Osteoblast (primary cell): ENCODE data around the gene XIRP2. TPM values are rescaled to one million over a fixed set of nuclear protein-coding genes. Genes with fewer than 3 reads are reported as not detected.

Experiments
- DNase-seq: peaks from one replicate; pipeline ENCODE4 v3.0.0; 2011; ENCODE audit warnings: low spot score, mixed read lengths; ENCODE audit not compliant: insufficient read length; ENCODE audit errors: missing footprints
- H2AFZ ChIP-seq: 2 replicates; pipeline ENCODE4 v1.6.0; 2011; ENCODE audit warnings: mild to moderate bottlenecking, low read length
- H3K27ac ChIP-seq: 2 replicates; pipeline ENCODE4 v1.5.1; 2011; ENCODE audit warnings: mild to moderate bottlenecking, low read depth, low read length, moderate library complexity
- H3K27me3 ChIP-seq: 2 replicates; pipeline ENCODE4 v1.6.0; 2012; ENCODE audit warnings: mild to moderate bottlenecking, control low read depth, inconsistent platforms, low read length, moderate library complexity; ENCODE audit not compliant: insufficient read depth
- H3K36me3 ChIP-seq: 2 replicates; pipeline ENCODE4 v1.5.1; 2011; ENCODE audit warnings: mild to moderate bottlenecking, low read length, control low read depth, moderate library complexity; ENCODE audit not compliant: insufficient read depth
- H3K4me1 ChIP-seq: 2 replicates; pipeline ENCODE4 v1.5.1; 2011; ENCODE audit warnings: mild to moderate bottlenecking, low read length, control low read depth, moderate library complexity; ENCODE audit not compliant: insufficient read depth
- H3K4me2 ChIP-seq: 2 replicates; pipeline ENCODE4 v1.6.0; 2011; ENCODE audit warnings: mild to moderate bottlenecking, low read length; ENCODE audit not compliant: insufficient read depth
- H3K4me3 ChIP-seq: fragments of 200-600 bp; sonication (generic); 3 replicates; pipeline ENCODE4 v1.5.1; 2012; ENCODE audit warnings: mild to moderate bottlenecking, low read length, inconsistent platforms; ENCODE audit not compliant: insufficient read depth
- H3K79me2 ChIP-seq: 2 replicates; pipeline ENCODE4 v1.6.0; 2012; ENCODE audit warnings: mild to moderate bottlenecking, low read length, control low read depth, inconsistent platforms; ENCODE audit not compliant: insufficient read depth
- H3K9me3 ChIP-seq: 2 replicates; pipeline ENCODE4 v1.5.1; 2011; ENCODE audit warnings: low read depth, low read length, control low read depth
- H4K20me1 ChIP-seq: 2 replicates; pipeline ENCODE4 v1.6.0; 2012; ENCODE audit warnings: mild to moderate bottlenecking, low read length, control low read depth; ENCODE audit not compliant: insufficient read depth
- total RNA-seq: library from RNA; depleted of rRNA; stranded (reverse); fragments of >200 nt; gene quantifications from 2 replicates; pipeline ENCODE4 v1.2.3, GENCODE V29; 2012
- TF ChIP-seq, protein P1 (sequence below): IDR thresholded peaks from 2 replicates; pipeline ENCODE4 v1.5.1; 2011; ENCODE audit warnings: mild to moderate bottlenecking, low read depth, low read length, moderate library complexity; ENCODE audit errors: extremely low read depth

The XIRP2 gene
- total RNA-seq, 1 donor = not detected

DNA sequence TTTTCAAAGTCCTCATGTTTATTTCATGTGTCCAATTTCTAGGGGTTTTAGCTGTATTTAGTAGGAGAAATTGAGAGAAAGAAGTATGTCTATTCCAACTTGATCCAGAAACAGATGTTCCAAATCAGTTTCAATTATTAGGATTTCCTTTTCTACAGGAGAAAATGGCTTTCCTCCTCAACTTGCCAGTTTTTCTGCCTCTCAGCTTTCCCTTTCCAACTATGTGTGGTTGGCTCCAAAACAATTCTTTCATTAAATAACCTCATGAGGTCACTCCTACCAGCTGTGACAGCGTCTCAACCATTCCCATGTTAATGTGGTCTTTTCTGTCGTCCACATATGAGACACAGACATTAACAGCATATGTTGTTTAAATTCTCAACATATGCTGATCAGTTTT, 13.1 kb downstream of the XIRP2 start:
- Histone ChIP-seq H3K4me3 (no peak overlapping the region), H3K36me3 (no peaks in the 10 kb centered on the region), H3K9me3 (no peaks in the 10 kb centered on the region), H3K4me1 (no peaks in the 10 kb centered on the region), H3K27ac (no peak overlapping the region), H3K27me3 (no peaks in the 10 kb centered on the region), H2AFZ (no peak overlapping the region), H3K79me2 (no peaks in the 10 kb centered on the region), H4K20me1 (no peaks in the 10 kb centered on the region), H3K4me2 (no peak overlapping the region)
- no peak for DNase-seq
- TF ChIP-seq, protein P1, sequence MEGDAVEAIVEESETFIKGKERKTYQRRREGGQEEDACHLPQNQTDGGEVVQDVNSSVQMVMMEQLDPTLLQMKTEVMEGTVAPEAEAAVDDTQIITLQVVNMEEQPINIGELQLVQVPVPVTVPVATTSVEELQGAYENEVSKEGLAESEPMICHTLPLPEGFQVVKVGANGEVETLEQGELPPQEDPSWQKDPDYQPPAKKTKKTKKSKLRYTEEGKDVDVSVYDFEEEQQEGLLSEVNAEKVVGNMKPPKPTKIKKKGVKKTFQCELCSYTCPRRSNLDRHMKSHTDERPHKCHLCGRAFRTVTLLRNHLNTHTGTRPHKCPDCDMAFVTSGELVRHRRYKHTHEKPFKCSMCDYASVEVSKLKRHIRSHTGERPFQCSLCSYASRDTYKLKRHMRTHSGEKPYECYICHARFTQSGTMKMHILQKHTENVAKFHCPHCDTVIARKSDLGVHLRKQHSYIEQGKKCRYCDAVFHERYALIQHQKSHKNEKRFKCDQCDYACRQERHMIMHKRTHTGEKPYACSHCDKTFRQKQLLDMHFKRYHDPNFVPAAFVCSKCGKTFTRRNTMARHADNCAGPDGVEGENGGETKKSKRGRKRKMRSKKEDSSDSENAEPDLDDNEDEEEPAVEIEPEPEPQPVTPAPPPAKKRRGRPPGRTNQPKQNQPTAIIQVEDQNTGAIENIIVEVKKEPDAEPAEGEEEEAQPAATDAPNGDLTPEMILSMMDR = no peak

DNA sequence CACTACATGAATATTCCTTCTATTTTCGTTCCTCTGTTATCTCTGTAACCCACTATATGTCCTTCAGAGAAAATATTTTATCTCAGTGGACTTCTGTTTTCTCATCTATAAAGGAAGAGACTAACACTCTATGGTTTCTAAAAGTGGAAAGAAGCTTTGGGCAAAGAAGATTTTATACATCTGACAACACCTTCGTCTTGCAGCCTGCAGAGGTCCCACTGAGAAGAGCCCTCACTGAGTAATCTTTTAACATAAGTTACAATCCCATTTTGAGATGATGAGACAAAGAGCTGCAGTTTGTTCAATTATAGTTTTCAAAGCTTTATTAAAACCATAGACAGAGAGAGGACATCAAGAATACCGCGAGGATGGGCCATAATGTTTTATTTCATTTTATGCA, 28.7 kb downstream of the XIRP2 start:
- Histone ChIP-seq H3K4me3 (no peak overlapping the region), H4K20me1 (no peaks in the 10 kb centered on the region), H3K9me3 (no peaks in the 10 kb centered on the region), H3K4me2 (no peak overlapping the region), H3K36me3 (no peaks in the 10 kb centered on the region), H3K79me2 (no peaks in the 10 kb centered on the region), H3K27me3 (no peaks in the 10 kb centered on the region), H2AFZ (no peak overlapping the region), H3K4me1 (no peaks in the 10 kb centered on the region), H3K27ac (no peak overlapping the region)
- TF ChIP-seq, protein P1 = no peak
- no peak for DNase-seq

DNA sequence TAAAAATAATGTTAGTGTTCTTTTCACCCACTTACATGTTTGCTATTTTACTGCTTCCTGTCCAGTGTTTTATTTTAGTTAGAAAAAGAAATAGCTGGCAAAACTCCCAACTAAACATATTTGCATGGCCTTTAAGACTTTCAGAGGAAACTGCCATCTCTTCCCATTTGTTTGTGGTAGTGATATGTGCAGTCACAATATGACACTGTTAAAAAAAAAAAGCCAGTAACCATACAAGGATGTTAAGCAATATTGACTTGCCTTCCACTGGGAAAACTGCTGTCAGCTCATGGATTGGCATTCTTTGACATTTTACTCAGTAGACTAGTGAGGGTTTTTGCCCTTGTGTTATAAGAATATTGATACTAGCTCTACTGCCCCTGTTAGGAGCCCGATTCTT, 29.1 kb downstream of the XIRP2 start:
- H3K4me3 ChIP-seq = no peak overlapping the region
- no peak overlapping the region for H3K4me2 ChIP-seq
- H3K27me3 ChIP-seq = no peaks in the 10 kb centered on the region
- H3K4me1 ChIP-seq = no peaks in the 10 kb centered on the region
- no peaks in the 10 kb centered on the region for H3K36me3 ChIP-seq
- no peak overlapping the region for H2AFZ ChIP-seq
- no peaks in the 10 kb centered on the region for H4K20me1 ChIP-seq
- TF ChIP-seq, protein P1 = no peak
- H3K27ac ChIP-seq = no peak overlapping the region
- DNase-seq = no peak
- H3K9me3 ChIP-seq = no peaks in the 10 kb centered on the region
- H3K79me2 ChIP-seq = no peaks in the 10 kb centered on the region

DNA sequence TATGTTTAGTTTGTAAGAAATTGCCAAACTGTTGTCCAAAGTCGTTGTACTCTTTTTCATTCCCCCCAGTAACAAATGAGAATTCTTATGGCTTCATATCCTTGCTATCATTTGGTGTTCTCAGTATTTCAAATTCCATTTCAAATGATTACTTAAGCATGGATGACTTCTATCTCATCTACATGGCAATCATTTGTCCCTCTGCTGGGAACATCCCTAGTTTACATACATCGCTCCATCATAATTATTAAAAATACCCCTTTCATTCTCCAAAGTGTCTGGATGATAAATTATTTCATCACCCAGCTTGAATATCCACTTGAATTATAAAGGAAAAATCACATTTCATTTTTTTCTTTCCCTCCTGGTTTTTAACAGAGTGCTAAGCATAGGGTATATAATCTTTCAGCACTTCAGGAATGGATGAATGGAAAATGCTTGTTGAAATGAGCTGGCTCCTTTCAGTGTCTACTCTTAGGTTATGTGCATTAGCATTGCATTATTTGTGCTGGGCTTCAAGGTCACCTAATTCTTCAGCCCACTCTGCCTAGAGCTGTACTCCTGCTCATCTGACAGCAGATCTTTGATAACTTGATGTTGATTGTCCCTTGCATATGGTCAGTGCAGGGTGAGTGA, 33.1 kb downstream of the XIRP2 start:
- DNase-seq = no peak
- Histone ChIP-seq H3K4me2 (no peak overlapping the region), H3K4me3 (no peak overlapping the region), H3K9me3 (no peaks in the 10 kb centered on the region), H4K20me1 (no peaks in the 10 kb centered on the region), H3K79me2 (no peaks in the 10 kb centered on the region), H3K4me1 (no peaks in the 10 kb centered on the region), H3K27ac (no peak overlapping the region), H3K36me3 (no peaks in the 10 kb centered on the region), H2AFZ (no peak overlapping the region), H3K27me3 (no peaks in the 10 kb centered on the region)
- TF ChIP-seq, protein P1 = no peak
